Nephron (organoid): ENCODE results near the gene SCPEP1.

Experiments used
- H3K27ac Mint-ChIP-seq, 3 experiments: 2 replicates each; pipeline ENCODE4 v1.8.0; 2020; ENCODE audit warnings: mixed read lengths in 3 of 3, mild to moderate bottlenecking in 2 of 3, moderate library complexity in 1 of 3
- H3K27me3 Mint-ChIP-seq: 2 replicates; pipeline ENCODE4 v1.8.0; 2021; ENCODE audit warnings: low read depth, mild to moderate bottlenecking, moderate library complexity, mixed read lengths
- H3K36me3 Mint-ChIP-seq: 2 replicates; pipeline ENCODE4 v1.8.0; 2020; ENCODE audit warnings: low read depth, mixed read lengths
- H3K4me1 Mint-ChIP-seq: 2 replicates; pipeline ENCODE4 v1.8.0; 2020; ENCODE audit warnings: mixed read lengths
- H3K4me3 Mint-ChIP-seq, 3 experiments: 2 replicates each; pipeline ENCODE4 v1.8.0; 2020; ENCODE audit warnings: mild to moderate bottlenecking in 3 of 3, mixed read lengths in 3 of 3, moderate library complexity in 2 of 3
- H3K9me3 Mint-ChIP-seq: 2 replicates; pipeline ENCODE4 v1.8.0; 2020; ENCODE audit warnings: mixed read lengths
- TF ChIP-seq, protein P1 (sequence below), 3 experiments: fragments of 200-600 bp; sonication (generic); IDR thresholded peaks; one replicate each; pipeline ENCODE4 v1.5.0; 2021; ENCODE audit warnings: antibody characterized with exemption in 3 of 3; ENCODE audit not compliant: unreplicated experiment in 3 of 3

SCPEP1 gene

DNA sequence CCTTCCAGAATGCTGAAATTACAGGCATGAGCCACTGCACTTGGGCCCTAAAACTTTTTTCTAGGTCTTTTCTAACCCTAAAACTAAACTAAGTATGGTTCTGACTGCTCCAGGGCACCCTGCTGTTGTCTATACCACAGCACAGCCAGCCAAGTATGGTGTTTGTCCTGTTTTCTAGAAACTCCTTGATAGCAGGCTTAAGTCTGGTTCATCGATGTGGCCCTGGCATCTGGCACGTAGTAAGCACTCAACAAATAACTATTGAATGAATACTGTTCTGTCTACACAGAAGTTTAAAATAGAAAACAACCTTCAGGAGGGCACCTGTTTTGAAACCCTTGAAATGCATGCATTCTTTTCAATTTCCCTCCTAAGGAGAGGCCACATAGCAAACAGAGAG lies 62.6 kb downstream of the SCPEP1 start:
- H3K36me3 Mint-ChIP-seq, result no peaks in the 10 kb centered on the region

GRCh38 chr17:57043276-57043675 lies 65.3 kb downstream of the SCPEP1 start:
- peaks cover 26% of the 10 kb centered on the region for H3K27me3 Mint-ChIP-seq
- H3K27ac Mint-ChIP-seq, result no peak overlapping the region
- no peak overlapping the region for H3K4me3 Mint-ChIP-seq
- TF ChIP-seq, protein P1, sequence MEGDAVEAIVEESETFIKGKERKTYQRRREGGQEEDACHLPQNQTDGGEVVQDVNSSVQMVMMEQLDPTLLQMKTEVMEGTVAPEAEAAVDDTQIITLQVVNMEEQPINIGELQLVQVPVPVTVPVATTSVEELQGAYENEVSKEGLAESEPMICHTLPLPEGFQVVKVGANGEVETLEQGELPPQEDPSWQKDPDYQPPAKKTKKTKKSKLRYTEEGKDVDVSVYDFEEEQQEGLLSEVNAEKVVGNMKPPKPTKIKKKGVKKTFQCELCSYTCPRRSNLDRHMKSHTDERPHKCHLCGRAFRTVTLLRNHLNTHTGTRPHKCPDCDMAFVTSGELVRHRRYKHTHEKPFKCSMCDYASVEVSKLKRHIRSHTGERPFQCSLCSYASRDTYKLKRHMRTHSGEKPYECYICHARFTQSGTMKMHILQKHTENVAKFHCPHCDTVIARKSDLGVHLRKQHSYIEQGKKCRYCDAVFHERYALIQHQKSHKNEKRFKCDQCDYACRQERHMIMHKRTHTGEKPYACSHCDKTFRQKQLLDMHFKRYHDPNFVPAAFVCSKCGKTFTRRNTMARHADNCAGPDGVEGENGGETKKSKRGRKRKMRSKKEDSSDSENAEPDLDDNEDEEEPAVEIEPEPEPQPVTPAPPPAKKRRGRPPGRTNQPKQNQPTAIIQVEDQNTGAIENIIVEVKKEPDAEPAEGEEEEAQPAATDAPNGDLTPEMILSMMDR (IDR thresholded peaks at IDR 0.05; ENCODE audit: unreplicated experiment in 3 of 3), result no peak
- no peaks in the 10 kb centered on the region for H3K9me3 Mint-ChIP-seq
- no peaks in the 10 kb centered on the region for H3K36me3 Mint-ChIP-seq
- H3K4me1 Mint-ChIP-seq, result no peaks in the 10 kb centered on the region

More for the DNA sequence above, 62.6 kb downstream of the SCPEP1 start:
- H3K9me3 Mint-ChIP-seq, result no peaks in the 10 kb centered on the region
- no peak overlapping the region for H3K27ac Mint-ChIP-seq
- H3K4me3 Mint-ChIP-seq, result no peak overlapping the region
- H3K27me3 Mint-ChIP-seq, result peaks cover 35% of the 10 kb centered on the region
- peaks cover 11% of the 10 kb centered on the region for H3K4me1 Mint-ChIP-seq
- TF ChIP-seq, protein P1 (IDR thresholded peaks at IDR 0.05; ENCODE audit: unreplicated experiment in 3 of 3), result no peak

- Mint-ChIP-seq H3K27me3 (peaks cover 18% of the 10 kb centered on the region), H3K4me3 (no peak overlapping the region), H3K4me1 (peaks cover 3% of the 10 kb centered on the region), H3K9me3 (no peaks in the 10 kb centered on the region), H3K27ac (no peak overlapping the region), H3K36me3 (no peaks in the 10 kb centered on the region)
- TF ChIP-seq, protein P1 (IDR thresholded peaks at IDR 0.05; ENCODE audit: unreplicated experiment in 3 of 3), result no peak
These were observed 67.3 kb downstream of the SCPEP1 start for GRCh38 chr17:57044976-57045867.

GRCh38 chr17:57045868-57046704 lies 68.2 kb downstream of the SCPEP1 start:
- Mint-ChIP-seq H3K4me1 (peaks cover 11% of the 10 kb centered on the region), H3K36me3 (no peaks in the 10 kb centered on the region), H3K4me3 (no peak overlapping the region), H3K9me3 (no peaks in the 10 kb centered on the region), H3K27ac (peak overlapping the region in 1 of 3 experiments; percentile 22), H3K27me3 (peaks cover 18% of the 10 kb centered on the region)
- TF ChIP-seq, protein P1 (IDR thresholded peaks at IDR 0.05; ENCODE audit: unreplicated experiment in 3 of 3), result no peak

- Mint-ChIP-seq H3K4me1 (peaks cover 15% of the 10 kb centered on the region), H3K36me3 (no peaks in the 10 kb centered on the region), H3K9me3 (no peaks in the 10 kb centered on the region), H3K27me3 (peaks cover 20% of the 10 kb centered on the region), H3K27ac (no peak overlapping the region), H3K4me3 (no peak overlapping the region)
- TF ChIP-seq, protein P1 (IDR thresholded peaks at IDR 0.05; ENCODE audit: unreplicated experiment in 3 of 3), result no peak
These were observed 68.8 kb downstream of the SCPEP1 start for GRCh38 chr17:57046749-57047148.
